Vagina (tissue), 2 donors: ENCODE results near the gene MST1R. TPM values are rescaled to one million over a fixed set of nuclear protein-coding genes. Genes with fewer than 3 reads are reported as not detected.

ENCODE experiments used
- DNase-seq, 2 donors: peaks; one replicate each; pipeline ENCODE4 v3.0.0-alpha.2; 2017; ENCODE audit errors: extremely low spot score in 2 of 2
- H3K27ac ChIP-seq: fragments of 200-600 bp; sonication (generic); one replicate; pipeline ENCODE4 v1.5.1; 2019
- H3K27me3 ChIP-seq: fragments of 200-600 bp; sonication (generic); one replicate; pipeline ENCODE4 v1.5.1; 2019
- H3K36me3 ChIP-seq, 2 donors: fragments of 200-600 bp; sonication (generic); one replicate each; pipeline ENCODE4 v1.5.1; 2017 to 2019
- H3K4me1 ChIP-seq: fragments of 200-600 bp; sonication (generic); one replicate; pipeline ENCODE4 v1.5.1; 2019
- H3K4me3 ChIP-seq, 2 donors: fragments of 200-600 bp; sonication (generic); 1 replicate in 1 of 2; 2 replicates in 1 of 2; pipeline ENCODE4 v1.5.1; 2016 to 2019
- H3K9me3 ChIP-seq: fragments of 200-600 bp; sonication (generic); one replicate; pipeline ENCODE4 v1.5.1; 2019
- POLR2A ChIP-seq, 2 donors: fragments of 450-650 bp; IDR thresholded peaks; one replicate each; pipeline ENCODE4 v1.6.1; 2017; ENCODE audit warnings: antibody characterized with exemption in 2 of 2, mild to moderate bottlenecking in 2 of 2, moderate library complexity in 2 of 2
- POLR2AphosphoS5 ChIP-seq, 2 donors: sonication (generic); formaldehyde crosslinking; IDR thresholded peaks; one replicate each; pipeline ENCODE4 v1.9.0; 2017; ENCODE audit warnings: antibody characterized with exemption in 2 of 2, mild to moderate bottlenecking in 2 of 2, low read depth in 1 of 2; ENCODE audit not compliant: insufficient read depth in 1 of 2
- intact Hi-C: fragments of 100-400 bp; cut with DNase I; formaldehyde crosslinking; loops from one replicate; pipeline ENCODE4 v1.15.1; 2023
- total RNA-seq: library from RNA; depleted of rRNA; stranded (reverse); fragments of >200 nt; gene quantifications from one replicate; pipeline ENCODE4 v1.2.3, GENCODE V29; 2016
- TF ChIP-seq, protein P1 (sequence below), 3 experiments: fragments of 450-650 bp in 2 of 3; fragments of 200-600 bp in 1 of 3; sonication (generic) in 1 of 3; IDR thresholded peaks; one replicate each; pipeline ENCODE4 v1.5.1; 2017 to 2019; ENCODE audit warnings: antibody characterized with exemption in 3 of 3, mild to moderate bottlenecking in 2 of 3, moderate library complexity in 2 of 3

Gene MST1R
- total RNA-seq, 1 donor from 2014 or later = 38.1 TPM

DNA sequence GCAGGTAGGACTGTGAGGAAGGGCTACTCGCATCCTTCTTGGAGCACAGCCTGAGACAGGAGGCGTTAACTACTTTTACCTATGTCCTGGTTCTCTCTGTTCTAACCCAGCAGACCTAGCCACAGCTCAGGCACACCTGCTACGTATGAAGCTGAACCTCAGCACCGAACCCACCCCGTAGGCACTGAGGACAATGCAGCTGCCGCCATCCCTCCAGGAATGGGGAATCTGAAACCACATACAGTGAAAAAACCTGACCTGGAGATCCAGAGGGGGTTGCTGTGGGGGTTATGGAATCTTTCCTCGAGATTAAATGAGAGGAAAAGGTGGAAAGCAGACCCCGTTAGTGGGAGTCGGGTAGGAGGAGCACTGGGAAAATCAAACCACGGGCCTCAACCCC lies 14.4 kb downstream of the MST1R start:
- no peaks in the 10 kb centered on the region for H3K36me3 ChIP-seq

DNA sequence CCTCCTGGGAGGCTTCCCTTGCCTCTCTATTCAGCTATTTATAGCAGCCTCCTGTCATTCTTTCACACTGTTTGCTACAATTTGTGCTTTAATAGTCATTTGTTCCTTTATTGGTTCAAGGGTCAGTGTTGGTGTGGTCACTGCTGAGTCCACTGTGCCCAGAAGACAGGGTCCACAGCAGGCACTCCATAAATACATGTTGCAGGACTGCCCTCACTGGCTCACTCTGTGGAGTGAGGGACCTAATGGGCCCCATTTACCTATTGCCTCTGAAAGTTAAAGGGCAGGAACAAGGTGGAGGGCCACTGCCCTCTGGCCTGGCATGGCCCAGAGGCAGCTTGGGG lies 16.8 kb downstream of the MST1R start:
- Histone ChIP-seq H3K36me3 (no peaks in the 10 kb centered on the region), H3K27me3 (no peaks in the 10 kb centered on the region), H3K4me3 (no peak overlapping the region), H3K27ac (no peak overlapping the region), H3K9me3 (no peaks in the 10 kb centered on the region), H3K4me1 (no peaks in the 10 kb centered on the region)
- no peak for DNase-seq
- TF ChIP-seq POLR2A (IDR thresholded peaks at IDR 0.05) (no peak), POLR2AphosphoS5 (IDR thresholded peaks at IDR 0.05; ENCODE audit: insufficient read depth in 1 of 2, low read depth in 1 of 2) (no peak)
- TF ChIP-seq, protein P1, sequence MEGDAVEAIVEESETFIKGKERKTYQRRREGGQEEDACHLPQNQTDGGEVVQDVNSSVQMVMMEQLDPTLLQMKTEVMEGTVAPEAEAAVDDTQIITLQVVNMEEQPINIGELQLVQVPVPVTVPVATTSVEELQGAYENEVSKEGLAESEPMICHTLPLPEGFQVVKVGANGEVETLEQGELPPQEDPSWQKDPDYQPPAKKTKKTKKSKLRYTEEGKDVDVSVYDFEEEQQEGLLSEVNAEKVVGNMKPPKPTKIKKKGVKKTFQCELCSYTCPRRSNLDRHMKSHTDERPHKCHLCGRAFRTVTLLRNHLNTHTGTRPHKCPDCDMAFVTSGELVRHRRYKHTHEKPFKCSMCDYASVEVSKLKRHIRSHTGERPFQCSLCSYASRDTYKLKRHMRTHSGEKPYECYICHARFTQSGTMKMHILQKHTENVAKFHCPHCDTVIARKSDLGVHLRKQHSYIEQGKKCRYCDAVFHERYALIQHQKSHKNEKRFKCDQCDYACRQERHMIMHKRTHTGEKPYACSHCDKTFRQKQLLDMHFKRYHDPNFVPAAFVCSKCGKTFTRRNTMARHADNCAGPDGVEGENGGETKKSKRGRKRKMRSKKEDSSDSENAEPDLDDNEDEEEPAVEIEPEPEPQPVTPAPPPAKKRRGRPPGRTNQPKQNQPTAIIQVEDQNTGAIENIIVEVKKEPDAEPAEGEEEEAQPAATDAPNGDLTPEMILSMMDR (IDR thresholded peaks at IDR 0.05) = no peak
- intact Hi-C loops = no loop called here

More for the DNA sequence above, 14.4 kb downstream of the MST1R start:
- TF ChIP-seq POLR2AphosphoS5 (IDR thresholded peaks at IDR 0.05; ENCODE audit: insufficient read depth in 1 of 2, low read depth in 1 of 2) = no peak
- TF ChIP-seq, protein P1 (IDR thresholded peaks at IDR 0.05) = no peak
- no peak for TF ChIP-seq POLR2A (IDR thresholded peaks at IDR 0.05)
- Histone ChIP-seq H3K4me1 (no peaks in the 10 kb centered on the region), H3K27ac (no peak overlapping the region), H3K9me3 (no peaks in the 10 kb centered on the region), H3K27me3 (no peaks in the 10 kb centered on the region), H3K4me3 (no peak overlapping the region)
- intact Hi-C loops = no loop called here
- DNase-seq = no peak

DNA sequence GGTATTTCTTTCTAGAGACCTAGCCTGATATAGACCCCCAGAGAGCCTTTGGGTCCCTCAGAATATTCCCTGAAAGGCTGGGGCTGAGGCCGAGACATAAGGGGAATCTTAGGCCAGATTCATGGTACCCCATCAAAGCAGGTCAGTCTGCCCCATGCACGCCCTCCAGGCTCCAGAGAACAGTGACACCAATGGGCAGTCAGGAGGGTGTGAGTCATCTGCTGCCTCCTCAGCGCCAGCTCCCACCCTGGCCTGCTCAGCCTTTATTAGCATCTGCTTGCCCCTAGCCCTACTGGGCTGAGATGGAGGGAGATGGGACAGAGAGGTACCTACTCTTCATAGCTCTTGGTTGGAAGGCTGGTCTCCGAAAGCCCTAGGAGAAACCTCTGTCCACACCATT lies 19.7 kb downstream of the MST1R start:
- no peak overlapping the region for H3K4me3 ChIP-seq
- H3K4me1 ChIP-seq = no peaks in the 10 kb centered on the region
- no peak for TF ChIP-seq POLR2A (IDR thresholded peaks at IDR 0.05)
- no peak for TF ChIP-seq POLR2AphosphoS5 (IDR thresholded peaks at IDR 0.05; ENCODE audit: insufficient read depth in 1 of 2, low read depth in 1 of 2)
- TF ChIP-seq, protein P1 (IDR thresholded peaks at IDR 0.05) = no peak
- no peak for DNase-seq
- no peaks in the 10 kb centered on the region for H3K36me3 ChIP-seq
- no peaks in the 10 kb centered on the region for H3K9me3 ChIP-seq
- H3K27me3 ChIP-seq = no peaks in the 10 kb centered on the region
- no peak overlapping the region for H3K27ac ChIP-seq
- intact Hi-C loops = no loop called here

DNA sequence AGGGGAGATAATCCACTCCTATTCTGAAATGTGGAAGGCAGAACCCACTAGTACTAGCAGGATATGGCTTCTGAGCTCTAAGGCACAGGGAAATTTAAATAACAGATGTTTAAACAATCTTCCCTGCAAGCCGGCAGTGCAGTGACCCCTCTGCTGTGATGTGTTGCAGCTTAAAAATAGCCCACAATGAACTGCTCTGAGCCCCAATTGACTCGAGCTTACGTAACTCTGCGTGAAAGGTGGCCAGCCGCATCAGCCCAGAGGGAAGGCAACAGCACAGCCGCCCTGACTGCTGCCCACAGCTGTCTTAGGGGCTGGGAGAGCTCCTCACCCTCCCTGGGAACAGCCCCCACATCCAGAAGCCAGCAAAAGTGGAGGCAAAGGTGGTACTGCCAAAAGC lies 21.5 kb downstream of the MST1R start:
- TF ChIP-seq, protein P1 (IDR thresholded peaks at IDR 0.05) = no peak
- TF ChIP-seq POLR2A (IDR thresholded peaks at IDR 0.05) = no peak
- TF ChIP-seq POLR2AphosphoS5 (IDR thresholded peaks at IDR 0.05; ENCODE audit: insufficient read depth in 1 of 2, low read depth in 1 of 2) = no peak
- Histone ChIP-seq H3K36me3 (no peaks in the 10 kb centered on the region), H3K9me3 (no peaks in the 10 kb centered on the region), H3K27ac (no peak overlapping the region), H3K27me3 (no peaks in the 10 kb centered on the region), H3K4me3 (no peak overlapping the region), H3K4me1 (no peaks in the 10 kb centered on the region)
- DNase-seq = no peak
- intact Hi-C loops = no loop called here

DNA sequence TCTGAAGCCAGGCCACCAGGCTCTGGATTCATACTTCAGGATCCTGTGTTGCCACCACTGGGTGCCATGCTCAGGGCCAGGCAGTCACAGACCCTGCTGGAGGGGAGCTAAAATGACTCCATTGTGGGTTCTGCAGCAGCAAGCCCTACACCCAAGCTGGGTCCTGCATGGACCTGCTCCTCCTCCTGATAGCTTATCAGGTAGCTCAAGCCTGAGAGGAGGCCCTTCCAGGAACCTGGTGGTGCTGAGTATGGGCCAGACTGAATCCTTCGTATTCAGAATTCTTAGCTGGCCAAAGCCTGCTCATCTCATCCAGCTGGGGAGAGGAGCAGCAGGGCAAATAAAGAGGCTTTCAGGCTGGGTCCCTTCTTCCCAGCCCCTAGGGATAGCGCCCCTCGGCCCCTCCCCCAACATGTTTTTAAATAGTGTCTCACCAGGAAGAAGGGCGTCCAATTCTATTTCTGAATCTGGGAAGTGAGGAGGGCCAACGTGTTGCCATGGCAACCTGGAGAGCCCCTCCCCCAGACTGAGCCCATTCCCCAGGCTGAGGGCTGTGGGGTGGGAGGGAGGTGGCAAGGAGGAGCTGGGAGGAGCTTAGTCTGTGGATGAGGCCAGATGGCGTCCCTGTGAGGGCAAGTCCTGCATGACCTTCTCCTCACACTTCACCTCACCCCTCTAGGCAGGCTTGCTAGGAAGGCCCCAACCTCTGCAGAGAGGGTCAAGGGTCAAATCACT lies 22.9 kb downstream of the MST1R start:
- TF ChIP-seq, protein P1 (IDR thresholded peaks at IDR 0.05) = no peak
- TF ChIP-seq POLR2A (IDR thresholded peaks at IDR 0.05) (no peak), POLR2AphosphoS5 (IDR thresholded peaks at IDR 0.05; ENCODE audit: insufficient read depth in 1 of 2, low read depth in 1 of 2) (no peak)
- Histone ChIP-seq H3K27ac (no peak overlapping the region), H3K9me3 (no peaks in the 10 kb centered on the region), H3K4me1 (no peaks in the 10 kb centered on the region), H3K4me3 (no peak overlapping the region), H3K36me3 (no peaks in the 10 kb centered on the region), H3K27me3 (no peaks in the 10 kb centered on the region)
- DNase-seq = no peak
- intact Hi-C loops = no loop called here
